ENCODE measurements around the gene CLDN11.

The CLDN11 gene

DNA sequence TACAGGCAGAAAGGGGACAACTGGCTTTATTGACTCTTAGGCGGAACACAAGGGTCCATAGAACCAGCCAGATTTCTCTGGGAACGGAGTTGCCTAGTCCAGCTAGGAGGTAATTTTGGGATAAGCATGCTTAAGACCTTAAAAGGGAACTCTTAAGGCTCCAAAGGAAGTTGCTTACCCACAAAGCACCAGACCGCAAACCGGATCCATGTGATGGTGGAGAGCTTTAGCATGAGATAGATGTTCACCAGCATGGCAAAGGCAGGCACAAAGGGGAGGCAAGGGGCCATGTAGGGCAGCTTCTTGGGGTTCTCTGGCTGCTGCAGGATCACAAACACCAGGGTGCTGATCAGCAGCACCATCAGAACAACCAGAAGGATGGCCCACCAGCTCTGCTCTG, 61.4 kb downstream of the CLDN11 start:
- CTCF ChIA-PET: no interaction called here
- H3K27ac ChIP-seq: no peak overlapping the region
- POLR2A ChIA-PET (ENCODE audit: low non-redundant PET): no interaction called here
- no peak for DNase-seq (ENCODE audit: low spot score)
- TF ChIP-seq, protein P1, sequence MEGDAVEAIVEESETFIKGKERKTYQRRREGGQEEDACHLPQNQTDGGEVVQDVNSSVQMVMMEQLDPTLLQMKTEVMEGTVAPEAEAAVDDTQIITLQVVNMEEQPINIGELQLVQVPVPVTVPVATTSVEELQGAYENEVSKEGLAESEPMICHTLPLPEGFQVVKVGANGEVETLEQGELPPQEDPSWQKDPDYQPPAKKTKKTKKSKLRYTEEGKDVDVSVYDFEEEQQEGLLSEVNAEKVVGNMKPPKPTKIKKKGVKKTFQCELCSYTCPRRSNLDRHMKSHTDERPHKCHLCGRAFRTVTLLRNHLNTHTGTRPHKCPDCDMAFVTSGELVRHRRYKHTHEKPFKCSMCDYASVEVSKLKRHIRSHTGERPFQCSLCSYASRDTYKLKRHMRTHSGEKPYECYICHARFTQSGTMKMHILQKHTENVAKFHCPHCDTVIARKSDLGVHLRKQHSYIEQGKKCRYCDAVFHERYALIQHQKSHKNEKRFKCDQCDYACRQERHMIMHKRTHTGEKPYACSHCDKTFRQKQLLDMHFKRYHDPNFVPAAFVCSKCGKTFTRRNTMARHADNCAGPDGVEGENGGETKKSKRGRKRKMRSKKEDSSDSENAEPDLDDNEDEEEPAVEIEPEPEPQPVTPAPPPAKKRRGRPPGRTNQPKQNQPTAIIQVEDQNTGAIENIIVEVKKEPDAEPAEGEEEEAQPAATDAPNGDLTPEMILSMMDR (conservative IDR thresholded peaks at IDR 0.05; ENCODE audit: low read depth): no peak

DNA sequence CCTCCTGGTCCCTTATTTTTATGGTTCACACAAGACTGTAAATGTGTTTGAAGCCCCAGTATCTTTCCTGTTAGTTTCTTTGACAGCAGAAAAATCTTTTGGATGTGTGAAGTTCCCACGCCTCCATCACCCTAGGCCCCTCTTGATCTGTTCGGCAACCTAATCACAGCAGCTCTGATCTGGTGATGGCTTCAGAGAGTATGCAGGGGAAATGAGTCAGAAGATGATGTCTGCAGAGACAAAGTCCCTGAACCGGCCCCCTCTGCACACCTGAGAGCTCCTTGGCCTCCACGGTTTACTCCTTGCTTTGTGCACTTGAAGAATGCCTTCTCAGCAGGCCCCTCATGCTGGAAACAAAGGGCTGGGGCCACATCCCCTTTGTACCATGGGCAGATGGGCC, 63.5 kb downstream of the CLDN11 start:
- CTCF ChIA-PET: no interaction called here
- no peak overlapping the region for H3K27ac ChIP-seq
- POLR2A ChIA-PET (ENCODE audit: low non-redundant PET): no interaction called here
- TF ChIP-seq, protein P1 (conservative IDR thresholded peaks at IDR 0.05; ENCODE audit: low read depth): no peak
- no peak for DNase-seq (ENCODE audit: low spot score)

DNA sequence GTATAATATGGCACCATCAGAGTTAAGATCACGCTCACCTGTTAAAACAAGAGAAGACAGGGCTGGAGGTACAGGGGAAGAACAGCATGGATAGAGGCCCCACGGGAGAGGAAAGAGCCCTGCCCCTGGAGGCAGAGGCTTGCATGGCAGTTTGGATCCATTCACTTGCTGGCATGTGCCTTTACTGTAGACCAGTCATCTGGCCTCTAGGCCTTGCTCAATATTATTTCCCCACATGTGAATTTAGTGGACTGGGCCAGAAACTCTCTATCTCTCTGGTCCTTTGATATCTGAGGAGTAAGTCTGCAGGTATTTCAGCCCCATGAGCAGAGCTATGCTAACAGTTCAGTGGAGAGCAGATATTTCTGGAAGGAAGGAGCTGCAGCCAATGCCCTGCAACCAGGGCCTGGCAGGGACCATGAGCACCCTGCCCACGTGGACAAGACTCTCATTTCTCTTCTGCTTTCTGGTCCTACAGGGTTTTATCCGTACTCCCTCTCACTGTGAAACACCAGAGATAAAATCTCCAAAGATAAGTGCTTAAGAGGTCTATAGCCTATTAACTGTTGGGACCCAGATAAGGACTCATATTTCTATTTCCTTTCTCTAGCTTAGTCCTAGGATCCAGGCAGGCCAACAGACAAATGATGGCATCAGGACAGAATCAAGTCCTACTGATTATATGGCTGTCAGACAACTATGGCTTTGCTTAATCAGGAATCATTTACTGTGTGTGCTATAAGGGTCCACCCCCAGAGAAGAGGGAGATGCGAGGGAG, 65.0 kb downstream of the CLDN11 start:
- DNase-seq (ENCODE audit: low spot score): no peak
- CTCF ChIA-PET: interaction anchor here (0.5 to 0.6 kb wide), 2 partner anchors 11 to 22 kb away, joined by 3 to 4 read pairs; no protein-coding TSS in a partner anchor

More for the DNA sequence above, 65.0 kb downstream of the CLDN11 start:
- POLR2A ChIA-PET (ENCODE audit: low non-redundant PET): no interaction called here
- no peak overlapping the region for H3K27ac ChIP-seq
- TF ChIP-seq, protein P1 (conservative IDR thresholded peaks at IDR 0.05; ENCODE audit: low read depth): no peak

Measured in RWPE1 (cell line).